ENCODE data around the gene KIF22. TPM values are rescaled to one million over a fixed set of nuclear protein-coding genes. Genes with fewer than 3 reads are reported as not detected.

Gene KIF22
- total and polyA plus RNA-seq, 9 of the 15 experiments (the other 6 are each of a cell fraction or from before 2014, with no cell fraction given) = 8.7 to 232 (median 131) TPM

GRCh38 chr16:29790949-29791844 is 646 bp downstream of the KIF22 start (continued):
- TF ChIP-seq ZNF449 (CRISPR knock-in tag; IDR thresholded peaks at IDR 0.05) = no peak
- TF ChIP-seq ZC3H4 (CRISPR knock-in tag; IDR thresholded peaks at IDR 0.05; ENCODE audit: borderline replicate concordance) = 0 out of 2 replicates have a peak, but pooled peaks have one; percentile 67

- H2AFZ ChIP-seq (ENCODE audit: low read depth, low read length) = no peak overlapping the region
- intact Hi-C loops (cut with micrococcal nuclease) (no loop called here), in situ Hi-C loops (cut with MboI) (no loop called here)
- H3K36me3 ChIP-seq (ENCODE audit: control insufficient read depth, insufficient read depth, low read length) = peaks cover 53% of the 10 kb centered on the region
- H3K9me1 ChIP-seq (ENCODE audit: control insufficient read depth, insufficient read depth, low read length) = no peaks in the 10 kb centered on the region
- peaks cover 10% of the 10 kb centered on the region; the same call in 1 of the 2 replicates for H4K20me1 ChIP-seq (replicated peaks; ENCODE audit: control insufficient read depth, insufficient read depth, low read length)
- ChIA-PET CTCF (ENCODE audit: low intra/inter-chr PET ratio) (no interaction called here), POLR2A (interaction anchor here (0.6 to 7.1 kb wide), 2 partner anchors 10 to 41 kb away, joined by 3 to 114 read pairs; no protein-coding TSS in a partner anchor)
- no peaks in the 10 kb centered on the region for H3K27me3 ChIP-seq (ENCODE audit: control insufficient read depth in 2 of 2, insufficient read depth in 2 of 2, low read length in 2 of 2)
- peak overlapping the region; percentile 83 for H3K27ac ChIP-seq (ENCODE audit: extremely low read depth, low read depth, low read length)
- DNase-seq (ENCODE audit: extremely low read depth in 1 of 4, low spot score in 3 of 4) (peak in 3 of 4 experiments; percentile 33 to 44 (median 43)), FAIRE-seq (no peak), ATAC-seq (no peak)
- no TSS peak for BruUV-seq (replicated peaks)
- peaks cover 74% of the 10 kb centered on the region for H3K79me2 ChIP-seq (ENCODE audit: control insufficient read depth, insufficient read depth, low read length)
- peak overlapping the region; percentile 89 for H3K4me3 ChIP-seq
- WGBS (ENCODE audit: insufficient coverage, low coverage, missing lambda C conversion rate) = 11% methylated on average over 9 of the region's 9 CpGs
- peaks cover 14 to 17% of the 10 kb centered on the region in 2 experiments for H3K4me1 ChIP-seq (replicated peaks in 1 of 2; ENCODE audit: control insufficient read depth in 2 of 2, insufficient read depth in 2 of 2, low read length in 2 of 2)
- peak overlapping the region; percentile 90 to 96 for H3K9ac ChIP-seq (ENCODE audit: insufficient read depth in 1 of 2, low read depth in 2 of 2, low read length in 2 of 2)
- no peaks in the 10 kb centered on the region for H3K9me3 ChIP-seq (replicated peaks; ENCODE audit: control insufficient read depth, insufficient read depth, low read depth, low read length)
- H3K4me2 ChIP-seq (ENCODE audit: insufficient read depth, low read length) = peak overlapping the region; percentile 93
- no peak for TF ChIP-seq HEY1 (CRISPR knock-in tag; IDR thresholded peaks at IDR 0.05; ENCODE audit: borderline replicate concordance)
- TF ChIP-seq HES1 (IDR thresholded peaks at IDR 0.05; ENCODE audit: low read depth) = no peak
- no peak for TF ChIP-seq MAFG (tag; conservative IDR thresholded peaks at IDR 0.05)
- TF ChIP-seq POLR2H (tag; IDR thresholded peaks at IDR 0.05; ENCODE audit: low read depth) = no peak
- no peak for TF ChIP-seq PHF8 (IDR thresholded peaks at IDR 0.05; ENCODE audit: borderline replicate concordance, low read length)
- no peak for TF ChIP-seq PHB2 (IDR thresholded peaks at IDR 0.05; ENCODE audit: low read depth)
- TF ChIP-seq NELFE (IDR thresholded peaks at IDR 0.05; ENCODE audit: insufficient read depth, insufficient read length) = no peak
- no peak for TF ChIP-seq AFF1 (IDR thresholded peaks at IDR 0.05; ENCODE audit: low read depth in 1 of 2, partially characterized antibody in 2 of 2)
- TF ChIP-seq HLTF (IDR thresholded peaks at IDR 0.05) = no peak
These were observed 1.6 kb downstream of the KIF22 start for GRCh38 chr16:29791845-29792807.

Data from K562 (cell line).